ENCODE measurements around the gene POU2F1.

POU2F1 gene

DNA sequence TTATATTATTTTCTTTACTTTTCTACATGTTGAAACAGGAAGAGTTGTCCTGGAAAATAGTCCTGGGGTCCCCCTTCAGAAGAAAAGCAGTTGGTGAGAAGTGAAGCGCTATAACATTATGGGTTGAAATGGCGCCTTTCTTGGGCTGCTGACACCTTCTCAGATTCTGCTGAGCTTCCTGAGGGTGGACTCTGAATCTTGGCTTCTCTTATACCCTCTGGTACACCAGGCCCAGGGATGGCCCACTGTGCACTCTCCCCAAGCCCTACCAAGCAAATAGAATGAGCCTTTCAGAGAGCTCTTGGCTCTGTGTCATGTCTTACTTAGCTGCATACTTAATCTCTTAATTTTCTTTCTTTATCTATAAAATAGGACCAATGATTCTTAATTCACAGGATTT lies 255.4 kb downstream of the POU2F1 start:
- Histone ChIP-seq H3K9me3 (ENCODE audit: control insufficient read depth, low read length) (peaks cover 4% of the 10 kb centered on the region), H3K36me3 (ENCODE audit: control insufficient read depth, insufficient read depth, low read length, severe bottlenecking) (no peaks in the 10 kb centered on the region), H3K27me3 (replicated peaks; ENCODE audit: control insufficient read depth, insufficient read depth, low read length) (peaks cover 17% of the 10 kb centered on the region), H3K4me1 (ENCODE audit: control insufficient read depth, insufficient read depth, low read length) (no peaks in the 10 kb centered on the region), H3K4me3 (ENCODE audit: low read length) (no peak overlapping the region), H3K9ac (ENCODE audit: low read length) (no peak overlapping the region)
- no peak for DNase-seq (ENCODE audit: low read depth)

Data from adipocyte (in vitro differentiated cells).